ENCODE data around the gene BMPR1B.

Gene BMPR1B

DNA sequence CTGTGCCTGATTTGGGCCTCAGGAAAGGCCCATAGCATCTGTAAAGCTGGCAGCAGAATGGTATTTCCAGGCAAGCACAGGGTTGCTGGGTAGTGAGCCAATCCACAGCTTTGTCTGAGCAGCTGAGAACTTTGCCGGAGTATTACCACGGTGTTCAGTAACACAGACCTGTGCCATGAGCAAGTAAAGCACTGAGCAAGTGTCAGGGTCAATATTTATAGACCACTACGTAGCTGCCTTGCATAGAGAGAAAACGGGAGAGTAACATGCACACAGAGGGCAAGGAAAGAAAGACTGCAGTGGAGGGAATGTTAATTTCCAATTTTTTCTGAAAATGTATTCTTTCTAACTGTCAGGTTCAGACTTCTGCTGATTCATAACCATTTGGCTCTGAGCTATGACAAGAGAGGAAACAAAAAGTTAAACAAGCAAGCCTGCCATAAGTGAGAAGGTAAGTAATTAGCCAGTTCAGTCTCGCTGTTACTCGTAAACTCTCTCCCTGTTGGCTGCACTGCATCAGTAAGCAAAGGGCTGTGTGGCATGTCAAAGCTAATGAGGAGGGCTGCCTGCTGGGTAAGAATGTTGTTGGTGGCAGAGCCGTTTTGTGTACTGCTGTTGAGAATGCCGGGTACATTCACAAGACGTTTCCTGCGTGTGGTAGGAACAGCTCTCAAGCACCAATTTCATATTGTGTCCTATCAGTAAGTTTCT is 238.1 kb downstream of the BMPR1B start:
- Histone ChIP-seq H3K4me3 (ENCODE audit: low read depth in 1 of 2, low read length in 2 of 2) (no peak overlapping the region), H4K20me1 (ENCODE audit: insufficient read depth, low read length) (no peaks in the 10 kb centered on the region), H3K9ac (ENCODE audit: low read depth, low read length) (no peak overlapping the region), H2AFZ (ENCODE audit: low read depth, low read length) (no peak overlapping the region), H3K79me2 (ENCODE audit: insufficient read depth, low read length) (no peaks in the 10 kb centered on the region), H3K4me2 (ENCODE audit: insufficient read depth, low read length) (no peak overlapping the region), H3K27ac (ENCODE audit: low read length) (no peak overlapping the region), H3K4me1 (ENCODE audit: insufficient read depth, low read length) (no peaks in the 10 kb centered on the region), H3K9me3 (ENCODE audit: insufficient read depth, low read length, severe bottlenecking) (no peaks in the 10 kb centered on the region), H3K36me3 (ENCODE audit: insufficient read depth, low read length) (no peaks in the 10 kb centered on the region), H3K27me3 (ENCODE audit: insufficient read depth, low read length, poor library complexity) (no peaks in the 10 kb centered on the region)
- peak; percentile 78 for ATAC-seq (ENCODE audit: insufficient read depth, low read depth)
- TF ChIP-seq CTCF (IDR thresholded peaks at IDR 0.05; ENCODE audit: borderline replicate concordance, extremely low read depth, low read length, poor library complexity, severe bottlenecking) = no peak
- no peak for TF ChIP-seq EZH2 (IDR thresholded peaks at IDR 0.05; ENCODE audit: borderline replicate concordance, low read depth, low read length, severe bottlenecking)
- DNase-seq = peak; percentile 36

- Histone ChIP-seq H3K27ac (ENCODE audit: low read length) (no peak overlapping the region), H3K4me2 (ENCODE audit: insufficient read depth, low read length) (no peak overlapping the region), H3K27me3 (ENCODE audit: insufficient read depth, low read length, poor library complexity) (no peaks in the 10 kb centered on the region), H3K4me3 (ENCODE audit: low read depth in 1 of 2, low read length in 2 of 2) (no peak overlapping the region), H3K4me1 (ENCODE audit: insufficient read depth, low read length) (peaks cover 10% of the 10 kb centered on the region; the same call in 1 of the 2 replicates), H4K20me1 (ENCODE audit: insufficient read depth, low read length) (no peaks in the 10 kb centered on the region), H3K9ac (ENCODE audit: low read depth, low read length) (no peak overlapping the region), H3K79me2 (ENCODE audit: insufficient read depth, low read length) (no peaks in the 10 kb centered on the region), H3K36me3 (ENCODE audit: insufficient read depth, low read length) (no peaks in the 10 kb centered on the region), H3K9me3 (ENCODE audit: insufficient read depth, low read length, severe bottlenecking) (no peaks in the 10 kb centered on the region), H2AFZ (ENCODE audit: low read depth, low read length) (no peak overlapping the region)
- DNase-seq (no peak), ATAC-seq (ENCODE audit: insufficient read depth, low read depth) (no peak)
- TF ChIP-seq EZH2 (IDR thresholded peaks at IDR 0.05; ENCODE audit: borderline replicate concordance, low read depth, low read length, severe bottlenecking) = no peak
- no peak for TF ChIP-seq CTCF (IDR thresholded peaks at IDR 0.05; ENCODE audit: borderline replicate concordance, extremely low read depth, low read length, poor library complexity, severe bottlenecking)
These were observed 242.4 kb downstream of the BMPR1B start for GRCh38 chr4:95000076-95000648.

DNA sequence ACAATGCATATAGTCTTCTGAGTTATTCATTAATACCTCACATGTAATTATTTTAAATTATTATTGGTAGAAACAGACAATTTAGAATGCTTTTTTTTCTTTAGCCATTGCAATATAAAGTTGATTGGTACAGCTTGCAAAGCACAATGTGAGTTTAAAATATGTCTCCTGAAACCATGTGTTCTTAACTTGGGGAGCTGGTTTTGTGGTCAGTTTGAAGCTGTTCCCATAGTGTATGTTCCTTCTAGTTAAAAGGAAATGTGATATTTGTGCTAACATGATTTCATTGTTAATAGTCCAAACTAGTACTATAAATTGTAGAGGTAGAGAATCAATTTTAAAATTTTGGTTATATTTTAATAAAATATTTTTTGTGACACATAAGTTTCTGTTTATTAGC is 247.2 kb downstream of the BMPR1B start:
- no peak overlapping the region for H3K27ac ChIP-seq (ENCODE audit: low read length)
- ATAC-seq (ENCODE audit: insufficient read depth, low read depth) = peak; percentile 88
- H2AFZ ChIP-seq (ENCODE audit: low read depth, low read length) = no peak overlapping the region
- no peaks in the 10 kb centered on the region for H3K27me3 ChIP-seq (ENCODE audit: insufficient read depth, low read length, poor library complexity)
- no peak for DNase-seq
- H3K4me3 ChIP-seq (ENCODE audit: low read depth in 1 of 2, low read length in 2 of 2) = no peak overlapping the region
- no peak overlapping the region for H3K4me2 ChIP-seq (ENCODE audit: insufficient read depth, low read length)
- no peaks in the 10 kb centered on the region for H3K9me3 ChIP-seq (ENCODE audit: insufficient read depth, low read length, severe bottlenecking)
- H3K36me3 ChIP-seq (ENCODE audit: insufficient read depth, low read length) = no peaks in the 10 kb centered on the region
- no peaks in the 10 kb centered on the region for H3K79me2 ChIP-seq (ENCODE audit: insufficient read depth, low read length)
- TF ChIP-seq EZH2 (IDR thresholded peaks at IDR 0.05; ENCODE audit: borderline replicate concordance, low read depth, low read length, severe bottlenecking) = no peak
- no peak for TF ChIP-seq CTCF (IDR thresholded peaks at IDR 0.05; ENCODE audit: borderline replicate concordance, extremely low read depth, low read length, poor library complexity, severe bottlenecking)
- no peaks in the 10 kb centered on the region for H4K20me1 ChIP-seq (ENCODE audit: insufficient read depth, low read length)
- no peak overlapping the region for H3K9ac ChIP-seq (ENCODE audit: low read depth, low read length)
- peaks cover 13% of the 10 kb centered on the region; the same call in 1 of the 2 replicates for H3K4me1 ChIP-seq (ENCODE audit: insufficient read depth, low read length)

Data from DND-41 (cell line).